Measurements from ENCODE around the gene EPHB3. TPM values are rescaled to one million over a fixed set of nuclear protein-coding genes. Genes with fewer than 3 reads are reported as not detected.

The EPHB3 gene
- total and polyA plus RNA-seq, 10 of the 15 experiments (the other 5 are each of a cell fraction or from before 2014, with no cell fraction given), result 0.09 TPM; not detected in 9

GRCh38 chr3:184590795-184591194, 29.2 kb downstream of the EPHB3 start:
- no TSS peak for BruUV-seq (replicated peaks)
- H3K27ac ChIP-seq (ENCODE audit: control insufficient read depth, insufficient read depth), result no peak overlapping the region
- DNase-seq (ENCODE audit: low read depth, low spot score), result no peak
- H4K20me1 ChIP-seq (ENCODE audit: control insufficient read depth, insufficient read depth), result no peaks in the 10 kb centered on the region
- no peak for FAIRE-seq
- ATAC-seq, result no peak
- H3K9me3 ChIP-seq (replicated peaks; ENCODE audit: control insufficient read depth, insufficient read depth, low read length), result no peaks in the 10 kb centered on the region
- no peaks in the 10 kb centered on the region for H3K79me2 ChIP-seq (ENCODE audit: control insufficient read depth, insufficient read depth, low read length)
- RAD21 ChIA-PET (ENCODE audit: unreplicated experiment), result no interaction called here
- SMC1A ChIA-PET (ENCODE audit: uncharacterized antibody, unreplicated experiment), result no interaction called here
- intact Hi-C loops (cut with micrococcal nuclease; ENCODE audit: unreplicated experiment) (no loop called here), in situ Hi-C loops (cut with MboI) (no loop called here)
- no peak overlapping the region for H3K9ac ChIP-seq (ENCODE audit: control insufficient read depth, insufficient read depth, low read length)
- no peak overlapping the region for H3K4me2 ChIP-seq (ENCODE audit: control insufficient read depth, insufficient read depth)
- H3K27me3 ChIP-seq (replicated peaks in 1 of 2; ENCODE audit: control insufficient read depth in 2 of 2, insufficient read depth in 2 of 2, low read length in 1 of 2), result no peaks in the 10 kb centered on the region
- H3K4me3 ChIP-seq, result no peak overlapping the region
- POLR2A ChIA-PET, result interaction anchor here (1.2 kb wide), 1 partner anchor 223 kb away, joined by 3 read pairs; no protein-coding TSS in a partner anchor
- no peaks in the 10 kb centered on the region for H3K4me1 ChIP-seq (ENCODE audit: control insufficient read depth, insufficient read depth, low read length)
- no peak overlapping the region for H2AFZ ChIP-seq (ENCODE audit: control insufficient read depth, low read depth, low read length)
- no peaks in the 10 kb centered on the region for H3K36me3 ChIP-seq (ENCODE audit: control insufficient read depth in 2 of 2, insufficient read depth in 2 of 2, low read length in 1 of 2)
- CTCF ChIA-PET, result no interaction called here
- 3% methylated on average over 6 of the region's 6 CpGs for WGBS (ENCODE audit: insufficient coverage, insufficient replicate concordance, low lambda C conversion rate, missing lambda C conversion rate)
- TF ChIP-seq STAT1 (conservative IDR thresholded peaks at IDR 0.05), result no peak
- no peak for TF ChIP-seq GATAD2B (conservative IDR thresholded peaks at IDR 0.05; ENCODE audit: low read depth)
- TF ChIP-seq SP1 (IDR thresholded peaks at IDR 0.05; ENCODE audit: low read depth, low read length), result no peak
- TF ChIP-seq CUX1 (IDR thresholded peaks at IDR 0.05; ENCODE audit: insufficient replicate concordance, low read depth, low read length), result no peak
- no peak for TF ChIP-seq NRF1 (conservative IDR thresholded peaks at IDR 0.05; ENCODE audit: low read depth, low read length)
- TF ChIP-seq USF1 (IDR thresholded peaks at IDR 0.05; ENCODE audit: borderline replicate concordance, extremely low read length, insufficient read depth, low read depth, low read length), result no peak
- no peak for TF ChIP-seq E2F8 (IDR thresholded peaks at IDR 0.05; ENCODE audit: low read depth, partially characterized antibody)
- no peak for TF ChIP-seq ZSCAN29 (IDR thresholded peaks at IDR 0.05)
- TF ChIP-seq BMI1 (IDR thresholded peaks at IDR 0.05; ENCODE audit: borderline replicate concordance), result no peak
- TF ChIP-seq ZBTB4 (CRISPR knock-in tag; IDR thresholded peaks at IDR 0.05), result no peak
- no peak for TF ChIP-seq CREB1 (IDR thresholded peaks at IDR 0.05; ENCODE audit: low read depth)

All from GM12878 (cell line).